ENCODE data around the gene GPRC5C.

GPRC5C gene

GRCh38 chr17:74464730-74465377 is 33.0 kb downstream of the GPRC5C start:
- H3K4me3 ChIP-seq (ENCODE audit: low read depth, low read length): no peak overlapping the region

More at GRCh38 chr17:74464730-74465377, 33.0 kb downstream of the GPRC5C start:
- no peaks in the 10 kb centered on the region for H3K4me1 ChIP-seq (ENCODE audit: control insufficient read depth, insufficient read depth, low read length)
- ChIA-PET CTCF (interaction anchor here (0.7 to 1.0 kb wide), 2 partner anchors 26 to 27 kb away, joined by 3 read pairs; no protein-coding TSS in a partner anchor), POLR2A (no interaction called here)
- no peak overlapping the region for H3K27ac ChIP-seq (ENCODE audit: extremely low read depth, low read depth, low read length)
- H3K9me3 ChIP-seq (ENCODE audit: control insufficient read depth, insufficient read depth, low read depth, low read length): no peaks in the 10 kb centered on the region
- TF ChIP-seq ZNF791 (tag by site-specific recombination; IDR thresholded peaks at IDR 0.05) (no peak), KLF17 (tag by site-specific recombination; IDR thresholded peaks at IDR 0.05) (no peak), ZNF549 (tag by site-specific recombination; IDR thresholded peaks at IDR 0.05) (no peak), ZNF530 (tag by site-specific recombination; IDR thresholded peaks at IDR 0.05; ENCODE audit: low read depth) (no peak), GLI2 (tag by site-specific recombination; IDR thresholded peaks at IDR 0.05; ENCODE audit: borderline replicate concordance, low read depth) (no peak), ZNF433 (tag by site-specific recombination; IDR thresholded peaks at IDR 0.05; ENCODE audit: low read depth) (no peak), ZSCAN5A (tag by site-specific recombination; IDR thresholded peaks at IDR 0.05) (no peak), HOXD13 (CRISPR knock-in tag; IDR thresholded peaks at IDR 0.05; ENCODE audit: borderline replicate concordance) (no peak), ZFHX2 (tag by site-specific recombination; conservative IDR thresholded peaks at IDR 0.05) (peak; percentile 76; the same call in 1 of the 2 replicates), ZNF350 (tag by site-specific recombination; IDR thresholded peaks at IDR 0.05) (no peak), ZNF18 (tag by site-specific recombination; IDR thresholded peaks at IDR 0.05) (no peak), KLF7 (tag by site-specific recombination; IDR thresholded peaks at IDR 0.05; ENCODE audit: borderline replicate concordance) (no peak), ZNF521 (tag by site-specific recombination; IDR thresholded peaks at IDR 0.05) (0 out of 2 replicates have a peak, but pooled peaks have one; percentile 78), GLIS2 (tag by site-specific recombination; IDR thresholded peaks at IDR 0.05) (no peak), ZNF571 (tag by site-specific recombination; IDR thresholded peaks at IDR 0.05) (no peak), ZNF785 (tag by site-specific recombination; IDR thresholded peaks at IDR 0.05) (no peak), ZEB2 (tag by site-specific recombination; IDR thresholded peaks at IDR 0.05) (no peak), HOXC10 (CRISPR knock-in tag; IDR thresholded peaks at IDR 0.05) (no peak), ZSCAN4 (tag by site-specific recombination; IDR thresholded peaks at IDR 0.05) (peak; percentile 86; the same call in 1 of the 2 replicates)
- TF ChIP-seq, protein P1, sequence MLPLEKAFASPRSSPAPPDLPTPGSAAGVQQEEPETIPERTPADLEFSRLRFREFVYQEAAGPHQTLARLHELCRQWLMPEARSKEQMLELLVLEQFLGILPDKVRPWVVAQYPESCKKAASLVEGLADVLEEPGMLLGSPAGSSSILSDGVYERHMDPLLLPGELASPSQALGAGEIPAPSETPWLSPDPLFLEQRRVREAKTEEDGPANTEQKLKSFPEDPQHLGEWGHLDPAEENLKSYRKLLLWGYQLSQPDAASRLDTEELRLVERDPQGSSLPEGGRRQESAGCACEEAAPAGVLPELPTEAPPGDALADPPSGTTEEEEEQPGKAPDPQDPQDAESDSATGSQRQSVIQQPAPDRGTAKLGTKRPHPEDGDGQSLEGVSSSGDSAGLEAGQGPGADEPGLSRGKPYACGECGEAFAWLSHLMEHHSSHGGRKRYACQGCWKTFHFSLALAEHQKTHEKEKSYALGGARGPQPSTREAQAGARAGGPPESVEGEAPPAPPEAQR (tag by site-specific recombination; IDR thresholded peaks at IDR 0.05): no peak
- H3K36me3 ChIP-seq (ENCODE audit: control insufficient read depth in 2 of 2, insufficient read depth in 1 of 2, low read length in 2 of 2): no peaks in the 10 kb centered on the region; a peak in 1 of 3 replicates
